SK-N-SH (cell line): ENCODE measurements around the gene PCDHA13. TPM values are rescaled to one million over a fixed set of nuclear protein-coding genes. Genes with fewer than 3 reads are reported as not detected.

Source experiments
- CTCF ChIA-PET: fragments of 300-600, 350-600 bp; formaldehyde crosslinking; extraction: SDS; loops from one replicate; lab custom pipeline; 2021; lab: Yijun Ruan, JAX
- POLR2A ChIA-PET: fragments of 350-600 bp; sonication (Branson Sonifier 250); formaldehyde crosslinking; extraction: SDS; loops from one replicate; lab custom pipeline; 2020; ENCODE audit warnings: antibody characterized with exemption, inconsistent platforms; lab: Yijun Ruan, JAX
- DNase-seq: peaks from one replicate; pipeline ENCODE4 v3.0.0; 2012
- H2AFZ ChIP-seq: fragments of 200-600 bp; sonication (generic); 2 replicates; pipeline ENCODE4 v1.8.1; 2016; ENCODE audit warnings: antibody characterized with exemption, mild to moderate bottlenecking, low read depth
- H3F3A ChIP-seq: fragments of 200-600 bp; sonication (generic); replicated peaks from 2 replicates; pipeline ENCODE3; 2016; ENCODE audit warnings: antibody characterized with exemption, mild to moderate bottlenecking; ENCODE audit not compliant: insufficient read depth
- H3K27ac ChIP-seq, 2 experiments: fragments of 200-500 bp in 1 of 2; fragments of 200-600 bp in 1 of 2; sonication (Bioruptor generic) in 1 of 2; sonication (generic), shearing (Covaris generic) in 1 of 2; 2 replicates each; pipeline versions ENCODE4 v1.5.1 to v1.6.1; 2014 to 2016; ENCODE audit warnings: low read depth in 2 of 2, inconsistent platforms in 1 of 2, low read length in 1 of 2, mild to moderate bottlenecking in 1 of 2, mixed read lengths in 1 of 2
- H3K27me3 ChIP-seq: fragments of 200-600 bp; sonication (generic), shearing (Covaris generic); 2 replicates; pipeline ENCODE4 v1.6.1; 2016; ENCODE audit warnings: mixed run types; ENCODE audit not compliant: insufficient read depth
- H3K36me3 ChIP-seq, 2 experiments: fragments of 200-500 bp in 1 of 2; fragments of 200-600 bp in 1 of 2; sonication (Bioruptor generic) in 1 of 2; sonication (generic) in 1 of 2; replicated peaks in 1 of 2; 2 replicates each; pipeline versions ENCODE3 to v1.5.1; 2014 to 2016; ENCODE audit warnings: low read length in 1 of 2, mild to moderate bottlenecking in 1 of 2; ENCODE audit not compliant: insufficient read depth in 2 of 2, control insufficient read depth in 1 of 2
- H3K4me1 ChIP-seq, 2 experiments: fragments of 200-500 bp in 1 of 2; fragments of 200-600 bp in 1 of 2; sonication (Bioruptor generic) in 1 of 2; sonication (generic), shearing (Covaris generic) in 1 of 2; 2 replicates each; pipeline versions ENCODE4 v1.5.1 to v1.6.1; 2014 to 2016; ENCODE audit warnings: low read depth in 1 of 2, low read length in 1 of 2, mixed run types in 1 of 2; ENCODE audit not compliant: insufficient read depth in 2 of 2, control insufficient read depth in 1 of 2
- H3K4me2 ChIP-seq: fragments of 200-600 bp; sonication (generic), shearing (Covaris generic); 2 replicates; pipeline ENCODE4 v1.6.1; 2017; ENCODE audit warnings: mixed run types
- H3K4me3 ChIP-seq, 2 experiments: fragments of 200-500 bp in 1 of 2; fragments of 200-600 bp in 1 of 2; sonication (Bioruptor generic) in 1 of 2; sonication (generic), shearing (Covaris generic) in 1 of 2; 2 replicates each; pipeline versions ENCODE4 v1.5.1 to v1.8.1; 2014 to 2016; ENCODE audit warnings: low read depth in 2 of 2, inconsistent platforms in 1 of 2, low read length in 1 of 2, mild to moderate bottlenecking in 1 of 2, mixed read lengths in 1 of 2, moderate library complexity in 1 of 2
- H3K79me2 ChIP-seq: fragments of 200-600 bp; sonication (generic); 2 replicates; pipeline ENCODE4 v1.8.1; 2017; ENCODE audit warnings: mild to moderate bottlenecking; ENCODE audit not compliant: insufficient read depth
- H3K9ac ChIP-seq: fragments of 200-600 bp; sonication (generic); 2 replicates; pipeline ENCODE4 v1.6.1; 2017; ENCODE audit warnings: mixed run types
- H3K9me2 ChIP-seq: fragments of 200-600 bp; sonication (generic); 2 replicates; pipeline ENCODE4 v1.6.1; 2017; ENCODE audit warnings: mixed run types
- H3K9me3 ChIP-seq: fragments of 200-600 bp; sonication (generic); 2 replicates; pipeline ENCODE4 v1.6.1; 2017; ENCODE audit warnings: mixed run types, mild to moderate bottlenecking, moderate library complexity
- H4K20me1 ChIP-seq: fragments of 200-600 bp; sonication (generic); 2 replicates; pipeline ENCODE4 v1.6.1; 2017; ENCODE audit warnings: mild to moderate bottlenecking, mixed run types; ENCODE audit not compliant: insufficient read depth
- CHD2 ChIP-seq: fragments of 150-350 bp; IDR thresholded peaks from 2 replicates; pipeline ENCODE4 v1.6.1; 2018; ENCODE audit warnings: low read length; ENCODE audit not compliant: partially characterized antibody
- ELF1 ChIP-seq: IDR thresholded peaks from 2 replicates; pipeline ENCODE4 v1.4.0; 2012
- FOSL2 ChIP-seq: IDR thresholded peaks from 2 replicates; pipeline ENCODE4 v1.4.0; 2012; ENCODE audit warnings: low read depth, mild to moderate bottlenecking, moderate library complexity, borderline replicate concordance
- FOXJ3 ChIP-seq: sonication (generic); formaldehyde crosslinking; IDR thresholded peaks from 2 replicates; pipeline ENCODE4 v1.5.1; 2020; ENCODE audit warnings: mild to moderate bottlenecking, missing genetic modification reagents
- GABPA ChIP-seq: IDR thresholded peaks from 2 replicates; pipeline ENCODE4 v1.4.0; 2012; ENCODE audit warnings: low read depth, mild to moderate bottlenecking
- GATA2 ChIP-seq: sonication (generic); formaldehyde crosslinking; IDR thresholded peaks from 2 replicates; pipeline ENCODE4 v1.5.0; 2020; ENCODE audit warnings: mild to moderate bottlenecking, missing genetic modification reagents
- JUND ChIP-seq: IDR thresholded peaks from 2 replicates; pipeline ENCODE4 v1.4.0; 2012
- MEF2A ChIP-seq: IDR thresholded peaks from 2 replicates; pipeline ENCODE4 v1.4.0; 2012; ENCODE audit warnings: low read depth, borderline replicate concordance
- NFIC ChIP-seq: IDR thresholded peaks from 2 replicates; pipeline ENCODE4 v1.4.0; 2012; ENCODE audit warnings: borderline replicate concordance
- SMC3 ChIP-seq: IDR thresholded peaks from 2 replicates; pipeline ENCODE4 v1.6.1; 2012; ENCODE audit warnings: low read depth, low read length, improper control_type of control experiment
- TEAD4 ChIP-seq: IDR thresholded peaks from 2 replicates; pipeline ENCODE4 v1.4.0; 2012; ENCODE audit warnings: mild to moderate bottlenecking, borderline replicate concordance; ENCODE audit not compliant: insufficient read depth
- WGBS: methylation state at CpG from one replicate; pipeline ENCODE4 v1.1.6; 2017; ENCODE audit warnings: low lambda C conversion rate; 5-methylcytosine and 5-hydroxymethylcytosine counted together
- polyA plus RNA-seq, 3 experiments: library from polyadenylated mRNA; depleted of rRNA; stranded (reverse); fragments of >200 nt; gene quantifications; 2 replicates each; pipeline ENCODE4 v1.2.3, GENCODE V29; 2012
- TF ChIP-seq, protein P1 (sequence below): fragments of 150-350 bp; IDR thresholded peaks from 2 replicates; pipeline ENCODE4 v1.6.1; 2017; ENCODE audit warnings: antibody characterized with exemption, low read length, low read depth, borderline replicate concordance
- TF ChIP-seq, protein P2 (sequence below): IDR thresholded peaks from 2 replicates; pipeline ENCODE4 v1.4.0; 2012; ENCODE audit warnings: low read depth
- TF ChIP-seq, protein P3 (sequence below): IDR thresholded peaks from 2 replicates; pipeline ENCODE4 v1.4.0; 2012; ENCODE audit warnings: low read depth, borderline replicate concordance

Gene PCDHA13
- polyA plus RNA-seq, 1 of the 3 experiments (the other 2 are of a cell fraction) = not detected

DNA sequence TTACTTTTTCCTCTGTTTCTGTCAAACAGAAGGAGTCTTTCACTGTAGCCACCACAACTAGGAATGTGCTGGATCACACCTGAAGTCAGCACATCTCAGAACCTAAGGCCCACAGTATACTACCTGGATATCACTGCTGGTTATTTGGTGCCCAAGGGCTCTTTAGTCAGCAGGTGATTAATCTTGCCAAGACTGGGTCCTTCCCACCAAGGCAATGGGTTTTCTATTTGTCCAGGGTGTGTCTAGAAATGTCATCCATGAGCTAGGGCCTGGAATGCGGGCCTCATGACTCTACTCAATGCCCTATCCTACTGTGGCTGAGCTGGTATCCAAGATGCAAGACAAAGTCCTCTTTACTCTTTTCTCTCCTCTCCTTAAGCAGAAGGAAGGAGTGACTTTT is 34.4 kb downstream of the PCDHA13 start (continued):
- no peak for TF ChIP-seq FOSL2

DNA sequence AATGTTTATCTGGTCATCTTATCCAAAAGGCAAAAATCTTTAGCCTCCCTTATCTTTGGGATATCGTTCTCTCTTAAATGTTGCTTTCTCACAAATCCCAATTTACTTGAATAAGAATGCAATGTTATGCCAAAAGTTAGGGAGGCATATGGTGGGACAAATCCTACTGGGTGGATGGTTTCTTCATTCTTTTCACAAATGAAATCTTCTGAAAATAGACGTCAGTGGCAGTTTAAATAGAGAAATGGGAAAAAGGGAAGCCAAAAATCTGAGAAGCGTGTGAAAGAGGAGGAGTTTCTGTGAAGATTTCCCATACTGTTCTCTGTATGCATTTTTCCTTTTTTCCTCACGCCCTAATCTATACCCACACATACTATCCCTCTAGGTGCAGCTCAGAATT is 41.7 kb downstream of the PCDHA13 start:
- no peak for DNase-seq
- no peak for TF ChIP-seq CHD2
- TF ChIP-seq GATA2 (CRISPR knock-in tag) = no peak
- TF ChIP-seq NFIC = no peak
- no peak for TF ChIP-seq GABPA
- TF ChIP-seq, protein P1, sequence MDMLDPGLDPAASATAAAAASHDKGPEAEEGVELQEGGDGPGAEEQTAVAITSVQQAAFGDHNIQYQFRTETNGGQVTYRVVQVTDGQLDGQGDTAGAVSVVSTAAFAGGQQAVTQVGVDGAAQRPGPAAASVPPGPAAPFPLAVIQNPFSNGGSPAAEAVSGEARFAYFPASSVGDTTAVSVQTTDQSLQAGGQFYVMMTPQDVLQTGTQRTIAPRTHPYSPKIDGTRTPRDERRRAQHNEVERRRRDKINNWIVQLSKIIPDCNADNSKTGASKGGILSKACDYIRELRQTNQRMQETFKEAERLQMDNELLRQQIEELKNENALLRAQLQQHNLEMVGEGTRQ = no peak
- no peak for TF ChIP-seq TEAD4
- TF ChIP-seq FOSL2 = no peak
- TF ChIP-seq MEF2A = no peak
- TF ChIP-seq JUND = no peak
- TF ChIP-seq, protein P2, sequence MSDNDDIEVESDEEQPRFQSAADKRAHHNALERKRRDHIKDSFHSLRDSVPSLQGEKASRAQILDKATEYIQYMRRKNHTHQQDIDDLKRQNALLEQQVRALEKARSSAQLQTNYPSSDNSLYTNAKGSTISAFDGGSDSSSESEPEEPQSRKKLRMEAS = no peak
- no peak for TF ChIP-seq FOXJ3
- TF ChIP-seq, protein P3, sequence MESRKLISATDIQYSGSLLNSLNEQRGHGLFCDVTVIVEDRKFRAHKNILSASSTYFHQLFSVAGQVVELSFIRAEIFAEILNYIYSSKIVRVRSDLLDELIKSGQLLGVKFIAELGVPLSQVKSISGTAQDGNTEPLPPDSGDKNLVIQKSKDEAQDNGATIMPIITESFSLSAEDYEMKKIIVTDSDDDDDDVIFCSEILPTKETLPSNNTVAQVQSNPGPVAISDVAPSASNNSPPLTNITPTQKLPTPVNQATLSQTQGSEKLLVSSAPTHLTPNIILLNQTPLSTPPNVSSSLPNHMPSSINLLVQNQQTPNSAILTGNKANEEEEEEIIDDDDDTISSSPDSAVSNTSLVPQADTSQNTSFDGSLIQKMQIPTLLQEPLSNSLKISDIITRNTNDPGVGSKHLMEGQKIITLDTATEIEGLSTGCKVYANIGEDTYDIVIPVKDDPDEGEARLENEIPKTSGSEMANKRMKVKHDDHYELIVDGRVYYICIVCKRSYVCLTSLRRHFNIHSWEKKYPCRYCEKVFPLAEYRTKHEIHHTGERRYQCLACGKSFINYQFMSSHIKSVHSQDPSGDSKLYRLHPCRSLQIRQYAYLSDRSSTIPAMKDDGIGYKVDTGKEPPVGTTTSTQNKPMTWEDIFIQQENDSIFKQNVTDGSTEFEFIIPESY = no peak
- TF ChIP-seq ELF1 = no peak
- TF ChIP-seq SMC3 = no peak
- H3K9ac ChIP-seq = no peak overlapping the region
- no peaks in the 10 kb centered on the region for H3F3A ChIP-seq
- H3K9me2 ChIP-seq = no peaks in the 10 kb centered on the region
- no peaks in the 10 kb centered on the region for H3K27me3 ChIP-seq
- peaks cover 0 to 7% of the 10 kb centered on the region in 2 experiments; a peak in 1 of 4 replicates for H3K4me1 ChIP-seq
- H3K4me2 ChIP-seq = no peak overlapping the region
- POLR2A ChIA-PET = no interaction called here
- H2AFZ ChIP-seq = no peak overlapping the region
- H3K4me3 ChIP-seq = no peak overlapping the region
- H3K36me3 ChIP-seq = no peaks in the 10 kb centered on the region
- CTCF ChIA-PET = interaction anchor here (1.5 to 5.0 kb wide), 4 partner anchors 48 to 117 kb away, joined by 5 to 40 read pairs (median 12); partner anchors contain the start of genes PCDHA12 and PCDHA8
- H3K79me2 ChIP-seq = no peaks in the 10 kb centered on the region
- WGBS = 46% methylated on average over 4 of the region's 4 CpGs
- no peaks in the 10 kb centered on the region for H3K9me3 ChIP-seq
- H4K20me1 ChIP-seq = no peaks in the 10 kb centered on the region
- no peak overlapping the region for H3K27ac ChIP-seq
